Lung (tissue), 12 donors: ENCODE data around the gene TCP10L. TPM values are rescaled to one million over a fixed set of nuclear protein-coding genes. Genes with fewer than 3 reads are reported as not detected.

Experiments
- ATAC-seq: fragments of 200-7000 bp; cut with Tn5 transposase; one replicate; pipeline ENCODE4 v1.9.1; 2020; ENCODE audit warnings: moderate number of reproducible peaks; ENCODE audit not compliant: insufficient read depth, low FRiP score
- DNase-seq, 3 donors: peaks; one replicate each; pipeline ENCODE4 v3.0.0-alpha.2; 2013 to 2017
- H3K27ac ChIP-seq, 2 donors: one replicate each; pipeline ENCODE4 v1.5.1; 2013; ENCODE audit warnings: mild to moderate bottlenecking in 2 of 2, moderate library complexity in 2 of 2, control low read depth in 1 of 2, inconsistent platforms in 1 of 2, low read depth in 1 of 2, low read length in 1 of 2
- H3K27me3 ChIP-seq, 3 donors: one replicate each; pipeline ENCODE4 v1.5.1; 2013; ENCODE audit warnings: low read length in 2 of 3; ENCODE audit not compliant: control insufficient read depth in 3 of 3, insufficient read depth in 3 of 3
- H3K36me3 ChIP-seq, 4 donors: one replicate each; pipeline ENCODE4 v1.5.1; 2013; ENCODE audit warnings: low read length in 4 of 4, mild to moderate bottlenecking in 1 of 4, moderate library complexity in 1 of 4; ENCODE audit not compliant: control insufficient read depth in 4 of 4, insufficient read depth in 4 of 4
- H3K4me1 ChIP-seq, 5 donors: one replicate each; pipeline ENCODE4 v1.5.1; 2013; ENCODE audit warnings: low read length in 5 of 5, mild to moderate bottlenecking in 2 of 5, moderate library complexity in 1 of 5; ENCODE audit not compliant: control insufficient read depth in 5 of 5, insufficient read depth in 5 of 5
- H3K4me3 ChIP-seq: one replicate; pipeline ENCODE4 v1.5.1; 2013; ENCODE audit warnings: mild to moderate bottlenecking, control low read depth, moderate library complexity
- H3K9ac ChIP-seq, 2 donors: one replicate each; pipeline ENCODE4 v1.5.1; 2013; ENCODE audit warnings: low read length in 2 of 2, control low read depth in 1 of 2; ENCODE audit not compliant: insufficient read depth in 1 of 2
- H3K9me3 ChIP-seq, 4 donors: one replicate each; pipeline ENCODE4 v1.5.1; 2013; ENCODE audit warnings: low read length in 3 of 4, mild to moderate bottlenecking in 1 of 4, moderate library complexity in 1 of 4; ENCODE audit not compliant: control insufficient read depth in 4 of 4, insufficient read depth in 3 of 4
- CTCF ChIP-seq: IDR thresholded peaks from 2 replicates; pipeline ENCODE4 v1.5.1; 2012; ENCODE audit warnings: mild to moderate bottlenecking; ENCODE audit errors: control extremely low read depth, extremely low read depth
- WGBS, 2 donors: extraction: QIAGEN DNeasy Blood & Tissue Kit; methylation state at CpG; one replicate each; pipeline ENCODE4 v1.1.7; 2013; 5-methylcytosine and 5-hydroxymethylcytosine counted together
- polyA plus RNA-seq, 2 donors: library from polyadenylated mRNA; stranded (reverse); fragments of 200-250 nt; gene quantifications; one replicate each; pipeline ENCODE4 v1.2.1, GENCODE V29; 2013
- total RNA-seq, 2 donors: library from RNA; depleted of rRNA in 1 of 2; stranded (reverse); fragments of >200 nt in 1 of 2; gene quantifications; one replicate each; pipeline ENCODE4 v1.2.1, GENCODE V29; 2014 to 2021
- donor health status: control.
- donor health status: control.
- donor health status: Bipolar disorder and iron deficiency.
- donor health status: healthy.
- donor health status: DM: yes; HTN: yes; CAD: no.

Gene TCP10L
- total and polyA plus RNA-seq, 4 donors = 0.25 to 0.71 (median 0.54) TPM

- no peak for TF ChIP-seq CTCF
- Histone ChIP-seq H3K36me3 (peaks cover 0 to 3% (median 0%) of the 10 kb centered on the region in 4 donors), H3K27ac (no peak overlapping the region), H3K4me1 (no peaks in the 10 kb centered on the region), H3K27me3 (peaks cover 0 to 9% (median 3%) of the 10 kb centered on the region in 3 donors), H3K4me3 (no peak overlapping the region), H3K9me3 (no peaks in the 10 kb centered on the region), H3K9ac (no peak overlapping the region)
- 94 to 95% methylated on average over 13 of the region's 13 CpGs for WGBS, 2 donors
- DNase-seq = no peak
- ATAC-seq = no peak
Observed at GRCh38 chr21:32581732-32582131, 3.6 kb downstream of the TCP10L start.

- H3K4me3 ChIP-seq = no peak overlapping the region
- no peaks in the 10 kb centered on the region for H3K9me3 ChIP-seq
- H3K9ac ChIP-seq = no peak overlapping the region
- no peaks in the 10 kb centered on the region for H3K4me1 ChIP-seq
- 93 to 97% methylated on average over 13 of the region's 13 CpGs for WGBS, 2 donors
- ATAC-seq = no peak
- peaks cover 0 to 3% (median 0%) of the 10 kb centered on the region in 4 donors for H3K36me3 ChIP-seq
- no peak overlapping the region for H3K27ac ChIP-seq
- DNase-seq = no peak
- TF ChIP-seq CTCF = no peak
- H3K27me3 ChIP-seq = peaks cover 0 to 7% (median 3%) of the 10 kb centered on the region in 3 donors
Observed at GRCh38 chr21:32580949-32581348, 4.4 kb downstream of the TCP10L start.

GRCh38 chr21:32578107-32578691 is 7.1 kb downstream of the TCP10L start:
- no peaks in the 10 kb centered on the region for H3K4me1 ChIP-seq
- TF ChIP-seq CTCF = no peak
- DNase-seq (no peak), ATAC-seq (no peak)
- H3K27ac ChIP-seq = no peak overlapping the region
- H3K4me3 ChIP-seq = no peak overlapping the region
- no peaks in the 10 kb centered on the region for H3K9me3 ChIP-seq
- no peak overlapping the region for H3K9ac ChIP-seq
- peaks cover 0 to 3% (median 0%) of the 10 kb centered on the region in 4 donors for H3K36me3 ChIP-seq
- peaks cover 0 to 7% (median 3%) of the 10 kb centered on the region in 3 donors for H3K27me3 ChIP-seq
- 74 to 81% methylated on average over 15 of the region's 15 CpGs for WGBS, 2 donors

DNA sequence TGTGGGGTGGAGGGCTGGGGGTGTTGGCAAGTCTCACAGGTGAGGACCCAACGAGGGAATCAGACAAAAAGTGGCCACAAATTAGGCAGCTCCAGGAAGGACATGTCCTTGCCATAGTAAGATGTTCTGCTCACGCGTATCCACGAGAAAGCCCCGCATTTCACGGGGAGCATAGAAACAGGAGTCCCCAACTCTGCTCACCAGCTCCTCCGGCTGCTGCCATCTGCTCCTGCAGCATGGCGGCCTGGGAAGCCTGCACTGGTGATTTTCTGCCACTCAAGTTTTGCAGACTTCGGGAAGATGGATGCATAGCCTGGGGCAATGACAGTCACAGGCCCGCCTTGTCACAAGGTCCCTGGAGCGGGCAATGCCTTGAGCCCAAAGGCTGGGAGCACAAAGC is 9.3 kb downstream of the TCP10L start:
- Histone ChIP-seq H3K9ac (no peak overlapping the region), H3K36me3 (peaks cover 0 to 3% (median 0%) of the 10 kb centered on the region in 4 donors), H3K27ac (no peak overlapping the region), H3K4me3 (no peak overlapping the region), H3K4me1 (no peaks in the 10 kb centered on the region), H3K27me3 (peaks cover 0 to 9% (median 3%) of the 10 kb centered on the region in 3 donors), H3K9me3 (no peaks in the 10 kb centered on the region)
- DNase-seq = no peak
- WGBS, 2 donors = 96% methylated on average over 11 of the region's 11 CpGs
- ATAC-seq = no peak
- no peak for TF ChIP-seq CTCF
